CD4-positive, alpha-beta memory T cell (primary cell): ENCODE measurements around the gene PBX1. TPM values are rescaled to one million over a fixed set of nuclear protein-coding genes. Genes with fewer than 3 reads are reported as not detected.

Experiments
- CTCF ChIA-PET: fragments of 350-600 bp; sonication (Branson Sonifier 250); formaldehyde crosslinking; loops from one replicate; lab custom pipeline; 2021; ENCODE audit warnings: inconsistent platforms; ENCODE audit not compliant: partially characterized antibody; lab: Charles Lee
- POLR2A ChIA-PET: fragments of 350-600 bp; sonication (Branson Sonifier 250); formaldehyde crosslinking; loops from one replicate; lab custom pipeline; 2021; ENCODE audit not compliant: partially characterized antibody; lab: Charles Lee
- DNase-seq, 5 donors: peaks; one replicate each; pipeline versions ENCODE4 v3.0.0 to v3.0.0-alpha.2; 2020 to 2022; ENCODE audit warnings: mixed read lengths in 1 of 5
- H3K27ac ChIP-seq: one replicate; pipeline ENCODE4 v1.7.0; 2013; ENCODE audit warnings: low read depth, low read length
- H3K27me3 ChIP-seq: 2 replicates; pipeline ENCODE4 v1.7.0; 2013; ENCODE audit warnings: mild to moderate bottlenecking, low read length, moderate library complexity; ENCODE audit not compliant: insufficient read depth
- H3K36me3 ChIP-seq: 2 replicates; pipeline ENCODE4 v1.7.0; 2013; ENCODE audit warnings: mild to moderate bottlenecking, low read length, moderate library complexity; ENCODE audit not compliant: insufficient read depth
- H3K4me1 ChIP-seq: 2 replicates; pipeline ENCODE4 v1.7.0; 2013; ENCODE audit warnings: mild to moderate bottlenecking, low read length, moderate library complexity; ENCODE audit not compliant: insufficient read depth
- H3K4me3 ChIP-seq, 2 donors: one replicate each; pipeline ENCODE4 v1.7.0; 2013; ENCODE audit warnings: low read length in 2 of 2, mild to moderate bottlenecking in 1 of 2
- H3K9me3 ChIP-seq, 2 donors: one replicate each; pipeline ENCODE4 v1.7.0; 2013; ENCODE audit warnings: low read length in 2 of 2, control low read depth in 1 of 2; ENCODE audit not compliant: control insufficient read depth in 1 of 2
- H3K27ac Mint-ChIP-seq, 7 donors: one replicate each; pipeline ENCODE4 v1.8.0; 2020 to 2021; ENCODE audit warnings: mixed read lengths in 7 of 7, mild to moderate bottlenecking in 6 of 7, inconsistent platforms in 3 of 7, moderate library complexity in 3 of 7
- H3K27me3 Mint-ChIP-seq, 2 donors: one replicate each; pipeline ENCODE4 v1.8.0; 2020 to 2021; ENCODE audit warnings: mixed read lengths in 2 of 2
- H3K36me3 Mint-ChIP-seq, 2 donors: one replicate each; pipeline ENCODE4 v1.8.0; 2020 to 2021; ENCODE audit warnings: mixed read lengths in 2 of 2, inconsistent platforms in 1 of 2, mild to moderate bottlenecking in 1 of 2
- H3K4me1 Mint-ChIP-seq, 4 donors: one replicate each; pipeline ENCODE4 v1.8.0; 2020 to 2021; ENCODE audit warnings: mixed read lengths in 4 of 4, mild to moderate bottlenecking in 1 of 4
- H3K4me3 Mint-ChIP-seq, 8 donors: one replicate each; pipeline ENCODE4 v1.8.0; 2020 to 2021; ENCODE audit warnings: mixed read lengths in 8 of 8, mild to moderate bottlenecking in 7 of 8, moderate library complexity in 6 of 8, inconsistent platforms in 3 of 8
- H3K9me3 Mint-ChIP-seq, 8 donors: one replicate each; pipeline ENCODE4 v1.8.0; 2020 to 2021; ENCODE audit warnings: mixed read lengths in 8 of 8, mild to moderate bottlenecking in 5 of 8, inconsistent platforms in 3 of 8, moderate library complexity in 1 of 8
- intact Hi-C: fragments of 100-400 bp; cut with micrococcal nuclease; formaldehyde crosslinking; loops from one replicate; pipeline ENCODE4 v1.15.1; 2023
- polyA plus RNA-seq, 2 donors: library from polyadenylated mRNA; unstranded; fragments of 300-500 nt; fragmentation: Illumina TruSeq; gene quantifications; one replicate each; pipeline ENCODE4 v1.2.3, GENCODE V29; 2021
- total RNA-seq, 2 experiments: library from RNA; stranded (reverse); gene quantifications; one replicate each; pipeline ENCODE4 v1.2.3, GENCODE V29; 2021

PBX1 gene
- total and polyA plus RNA-seq, 4 experiments from 2014 or later = 0.06 to 0.70 (median 0.53) TPM; not detected in 1

- H3K27ac Mint-ChIP-seq = no peak overlapping the region
- Histone ChIP-seq H3K4me3 (no peak overlapping the region), H3K36me3 (no peaks in the 10 kb centered on the region), H3K9me3 (no peaks in the 10 kb centered on the region), H3K4me1 (no peaks in the 10 kb centered on the region), H3K27me3 (no peaks in the 10 kb centered on the region), H3K27ac (no peak overlapping the region)
- H3K4me1 Mint-ChIP-seq = no peaks in the 10 kb centered on the region
- ChIA-PET POLR2A (no interaction called here), CTCF (no interaction called here)
- DNase-seq = no peak
- H3K9me3 Mint-ChIP-seq = peaks cover 0 to 4% (median under 1%) of the 10 kb centered on the region in 8 donors
- H3K27me3 Mint-ChIP-seq = peaks cover 0 to 5% of the 10 kb centered on the region in 2 donors
- H3K4me3 Mint-ChIP-seq = no peak overlapping the region
- no peaks in the 10 kb centered on the region for H3K36me3 Mint-ChIP-seq
- intact Hi-C loops = no loop called here
These were observed 31.6 kb downstream of the PBX1 start for GRCh38 chr1:164590592-164590991.

- peaks cover 0 to 4% (median under 1%) of the 10 kb centered on the region in 8 donors for H3K9me3 Mint-ChIP-seq
- H3K36me3 ChIP-seq = no peaks in the 10 kb centered on the region
- H3K36me3 Mint-ChIP-seq = no peaks in the 10 kb centered on the region
- CTCF ChIA-PET = interaction anchor here (0.7 kb wide), 1 partner anchor 27 kb away, joined by 3 read pairs; no protein-coding TSS in a partner anchor
- no peaks in the 10 kb centered on the region for H3K4me1 ChIP-seq
- peak overlapping the region in 1 of 7 donors; percentile 5 for H3K27ac Mint-ChIP-seq
- no peak overlapping the region for H3K4me3 ChIP-seq
- H3K4me1 Mint-ChIP-seq = no peaks in the 10 kb centered on the region
- H3K9me3 ChIP-seq = no peaks in the 10 kb centered on the region
- no peak overlapping the region for H3K4me3 Mint-ChIP-seq
- intact Hi-C loops = no loop called here
- no peak for DNase-seq
- H3K27ac ChIP-seq = no peak overlapping the region
- POLR2A ChIA-PET = no interaction called here
- no peaks in the 10 kb centered on the region for H3K27me3 ChIP-seq
- peaks cover 0 to 5% of the 10 kb centered on the region in 2 donors for H3K27me3 Mint-ChIP-seq
These were observed 32.9 kb downstream of the PBX1 start for GRCh38 chr1:164591858-164592257.

GRCh38 chr1:164592634-164593033 is 33.6 kb downstream of the PBX1 start:
- no peak overlapping the region for H3K27ac ChIP-seq
- intact Hi-C loops = no loop called here
- Mint-ChIP-seq H3K27ac (no peak overlapping the region), H3K36me3 (no peaks in the 10 kb centered on the region), H3K27me3 (peaks cover 0 to 5% of the 10 kb centered on the region in 2 donors), H3K4me3 (no peak overlapping the region), H3K4me1 (no peaks in the 10 kb centered on the region), H3K9me3 (peaks cover 0 to 4% (median 2%) of the 10 kb centered on the region in 8 donors)
- DNase-seq = no peak
- H3K36me3 ChIP-seq = no peaks in the 10 kb centered on the region
- CTCF ChIA-PET = no interaction called here
- H3K4me1 ChIP-seq = no peaks in the 10 kb centered on the region
- H3K9me3 ChIP-seq = no peaks in the 10 kb centered on the region
- H3K4me3 ChIP-seq = no peak overlapping the region
- H3K27me3 ChIP-seq = no peaks in the 10 kb centered on the region
- POLR2A ChIA-PET = interaction anchor here (0.6 to 0.7 kb wide), 2 partner anchors 13 to 1037 kb away, joined by 3 to 4 read pairs; no protein-coding TSS in a partner anchor

- Mint-ChIP-seq H3K4me1 (no peaks in the 10 kb centered on the region), H3K9me3 (peaks cover 0 to 7% (median 2%) of the 10 kb centered on the region in 8 donors), H3K27ac (no peak overlapping the region), H3K36me3 (no peaks in the 10 kb centered on the region), H3K27me3 (peaks cover 0 to 2% of the 10 kb centered on the region in 2 donors), H3K4me3 (no peak overlapping the region)
- Histone ChIP-seq H3K4me1 (no peaks in the 10 kb centered on the region), H3K27ac (no peak overlapping the region), H3K36me3 (no peaks in the 10 kb centered on the region), H3K27me3 (no peaks in the 10 kb centered on the region), H3K9me3 (no peaks in the 10 kb centered on the region), H3K4me3 (no peak overlapping the region)
- DNase-seq = no peak
- intact Hi-C loops = no loop called here
- ChIA-PET CTCF (no interaction called here), POLR2A (no interaction called here)
These were observed 36.2 kb downstream of the PBX1 start for GRCh38 chr1:164595212-164595611.

GRCh38 chr1:164596172-164596571 is 37.2 kb downstream of the PBX1 start:
- Mint-ChIP-seq H3K4me3 (no peak overlapping the region), H3K36me3 (no peaks in the 10 kb centered on the region), H3K9me3 (peaks cover 0 to 7% (median 1%) of the 10 kb centered on the region in 8 donors), H3K27ac (no peak overlapping the region), H3K27me3 (no peaks in the 10 kb centered on the region), H3K4me1 (no peaks in the 10 kb centered on the region)
- Histone ChIP-seq H3K9me3 (no peaks in the 10 kb centered on the region), H3K27ac (no peak overlapping the region), H3K27me3 (no peaks in the 10 kb centered on the region), H3K4me3 (no peak overlapping the region), H3K36me3 (no peaks in the 10 kb centered on the region), H3K4me1 (no peaks in the 10 kb centered on the region)
- intact Hi-C loops = no loop called here
- CTCF ChIA-PET = no interaction called here
- DNase-seq = no peak
- POLR2A ChIA-PET = no interaction called here

GRCh38 chr1:164598719-164599118 is 39.7 kb downstream of the PBX1 start:
- Mint-ChIP-seq H3K9me3 (peaks cover 0 to 7% (median 1%) of the 10 kb centered on the region in 8 donors), H3K27ac (no peak overlapping the region), H3K4me1 (no peaks in the 10 kb centered on the region), H3K4me3 (no peak overlapping the region), H3K27me3 (no peaks in the 10 kb centered on the region), H3K36me3 (no peaks in the 10 kb centered on the region)
- H3K27ac ChIP-seq = no peak overlapping the region
- DNase-seq = no peak
- H3K4me3 ChIP-seq = no peak overlapping the region
- no peaks in the 10 kb centered on the region for H3K36me3 ChIP-seq
- H3K4me1 ChIP-seq = no peaks in the 10 kb centered on the region
- no peaks in the 10 kb centered on the region for H3K27me3 ChIP-seq
- ChIA-PET CTCF (interaction anchor here (0.6 kb wide), 1 partner anchor 187 kb away, joined by 3 read pairs; no protein-coding TSS in a partner anchor), POLR2A (interaction anchor here (0.6 kb wide), 1 partner anchor 9 kb away, joined by 3 read pairs; no protein-coding TSS in a partner anchor)
- no peaks in the 10 kb centered on the region for H3K9me3 ChIP-seq
- intact Hi-C loops = no loop called here

- Mint-ChIP-seq H3K9me3 (peaks cover 0 to 7% (median 1%) of the 10 kb centered on the region in 8 donors), H3K4me1 (no peaks in the 10 kb centered on the region), H3K4me3 (no peak overlapping the region), H3K27ac (no peak overlapping the region), H3K36me3 (no peaks in the 10 kb centered on the region), H3K27me3 (no peaks in the 10 kb centered on the region)
- DNase-seq = no peak
- H3K36me3 ChIP-seq = no peaks in the 10 kb centered on the region
- H3K27ac ChIP-seq = no peak overlapping the region
- POLR2A ChIA-PET = interaction anchor here (0.6 kb wide), 1 partner anchor 9 kb away, joined by 3 read pairs; no protein-coding TSS in a partner anchor
- intact Hi-C loops = no loop called here
- H3K4me3 ChIP-seq = no peak overlapping the region
- CTCF ChIA-PET = interaction anchor here (0.6 kb wide), 1 partner anchor 186 kb away, joined by 3 read pairs; no protein-coding TSS in a partner anchor
- no peaks in the 10 kb centered on the region for H3K27me3 ChIP-seq
- no peaks in the 10 kb centered on the region for H3K4me1 ChIP-seq
- H3K9me3 ChIP-seq = no peaks in the 10 kb centered on the region
These were observed 40.3 kb downstream of the PBX1 start for GRCh38 chr1:164599272-164599671.
